ENCODE results near the gene ARHGEF10L.
A peak's percentile ranks its signal among the peaks of the same experiment; 100 is the strongest.

The ARHGEF10L gene

DNA sequence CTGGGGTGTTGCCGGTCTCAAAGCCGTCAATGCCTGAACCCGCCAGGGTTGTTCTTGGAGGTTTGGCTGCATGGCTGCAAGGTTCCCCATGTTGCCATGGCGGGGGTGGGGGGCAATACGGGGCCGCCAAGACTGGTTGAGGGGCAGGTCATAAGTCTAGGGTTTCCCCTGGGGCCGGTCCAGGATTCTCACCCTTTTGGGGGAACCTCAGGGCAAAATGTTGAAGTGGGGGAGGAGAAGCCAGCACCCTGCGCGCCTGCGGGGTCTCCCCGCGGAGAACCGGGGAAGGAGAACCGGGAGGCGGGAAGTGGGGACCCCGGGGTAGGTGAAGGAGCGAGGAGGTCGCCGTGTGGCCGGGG is 401 bp upstream of the ARHGEF10L start:
- H3K27ac ChIP-seq (ENCODE audit: low read length), result no peak overlapping the region
- H3K4me3 ChIP-seq (ENCODE audit: low read depth in 1 of 2, low read length in 2 of 2), result peak overlapping the region in 1 of 2 donors; percentile 47
- peaks cover 0 to 25% of the 10 kb centered on the region in 2 donors for H3K4me1 ChIP-seq (ENCODE audit: control insufficient read depth in 1 of 2, insufficient read depth in 2 of 2, low read length in 2 of 2)
- H3K27me3 ChIP-seq (ENCODE audit: low read depth, low read length), result no peaks in the 10 kb centered on the region
- no peaks in the 10 kb centered on the region for H3K9me3 ChIP-seq (ENCODE audit: control insufficient read depth in 1 of 2, low read length in 2 of 2)
- H3K36me3 ChIP-seq (ENCODE audit: control insufficient read depth in 1 of 2, insufficient read depth in 2 of 2, low read length in 2 of 2), result no peaks in the 10 kb centered on the region

DNA sequence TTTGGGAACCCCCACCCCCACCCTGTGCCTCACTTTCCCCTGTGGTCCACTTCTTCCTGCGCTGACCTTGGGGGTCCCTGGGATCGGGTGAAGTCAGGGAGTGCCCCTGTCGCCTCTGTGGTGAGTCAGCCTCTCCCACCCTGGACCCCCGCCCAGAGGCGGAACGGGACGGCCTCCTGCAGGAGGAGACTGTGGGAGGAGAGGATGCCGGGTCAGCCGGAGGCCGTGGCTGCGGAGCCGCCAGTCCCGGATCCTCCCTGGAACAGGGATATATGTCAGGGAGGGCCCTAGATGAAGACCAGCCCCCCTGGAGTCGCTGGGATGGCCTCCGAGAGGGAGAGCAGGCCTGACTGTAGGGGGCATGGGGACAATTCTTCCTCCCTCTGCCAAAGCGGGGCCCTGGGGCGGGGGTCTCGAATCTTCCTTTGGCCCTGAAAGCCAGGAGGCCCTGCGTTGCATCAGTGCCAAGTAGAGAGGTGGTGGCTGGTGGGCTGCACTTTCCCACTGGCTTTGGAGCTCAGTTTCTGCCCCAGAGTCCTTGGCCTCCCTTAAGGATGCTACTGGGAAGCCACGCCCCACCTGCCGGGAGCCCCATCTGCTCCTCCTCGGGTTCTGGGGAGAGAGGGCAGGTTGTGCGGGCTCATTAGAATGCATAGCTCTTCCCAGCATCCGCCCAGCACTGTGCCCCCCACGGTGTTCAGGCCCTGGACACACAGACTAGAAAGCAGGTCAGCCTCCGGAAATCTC is 930 bp downstream of the ARHGEF10L start:
- H3K9me3 ChIP-seq (ENCODE audit: control insufficient read depth in 1 of 2, low read length in 2 of 2), result no peaks in the 10 kb centered on the region
- peak overlapping the region; percentile 71 to 81 for H3K4me3 ChIP-seq (ENCODE audit: low read depth in 1 of 2, low read length in 2 of 2)
- peaks cover 5 to 31% of the 10 kb centered on the region in 2 donors for H3K4me1 ChIP-seq (ENCODE audit: control insufficient read depth in 1 of 2, insufficient read depth in 2 of 2, low read length in 2 of 2)
- no peaks in the 10 kb centered on the region for H3K36me3 ChIP-seq (ENCODE audit: control insufficient read depth in 1 of 2, insufficient read depth in 2 of 2, low read length in 2 of 2)
- H3K27ac ChIP-seq (ENCODE audit: low read length), result peak overlapping the region; percentile 84
- no peaks in the 10 kb centered on the region for H3K27me3 ChIP-seq (ENCODE audit: low read depth, low read length)

DNA sequence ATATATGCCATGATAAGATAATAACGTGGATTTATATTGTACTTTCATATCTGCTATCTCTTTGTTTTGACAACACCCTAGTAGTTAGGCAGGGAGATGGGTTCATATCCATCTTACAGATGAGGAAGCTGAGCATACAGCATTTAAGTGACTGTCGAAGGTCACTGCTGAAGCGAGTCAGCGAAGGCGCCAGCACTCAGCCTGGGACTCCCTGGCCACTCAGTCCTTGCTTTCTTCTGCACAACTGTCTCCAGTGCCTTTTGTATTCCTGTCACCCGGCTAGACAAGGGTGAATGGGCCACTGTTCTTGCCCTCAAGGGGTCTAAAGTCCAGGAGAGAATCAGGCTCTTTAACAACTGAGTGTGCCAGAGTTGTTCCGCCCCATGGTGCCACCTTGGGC is 3.1 kb downstream of the ARHGEF10L start:
- no peak overlapping the region for H3K4me3 ChIP-seq (ENCODE audit: low read depth in 1 of 2, low read length in 2 of 2)
- H3K27ac ChIP-seq (ENCODE audit: low read length), result no peak overlapping the region
- H3K4me1 ChIP-seq (ENCODE audit: control insufficient read depth in 1 of 2, insufficient read depth in 2 of 2, low read length in 2 of 2), result peaks cover 8 to 48% of the 10 kb centered on the region in 2 donors
- no peaks in the 10 kb centered on the region for H3K27me3 ChIP-seq (ENCODE audit: low read depth, low read length)
- H3K36me3 ChIP-seq (ENCODE audit: control insufficient read depth in 1 of 2, insufficient read depth in 2 of 2, low read length in 2 of 2), result no peaks in the 10 kb centered on the region
- H3K9me3 ChIP-seq (ENCODE audit: control insufficient read depth in 1 of 2, low read length in 2 of 2), result no peaks in the 10 kb centered on the region

DNA sequence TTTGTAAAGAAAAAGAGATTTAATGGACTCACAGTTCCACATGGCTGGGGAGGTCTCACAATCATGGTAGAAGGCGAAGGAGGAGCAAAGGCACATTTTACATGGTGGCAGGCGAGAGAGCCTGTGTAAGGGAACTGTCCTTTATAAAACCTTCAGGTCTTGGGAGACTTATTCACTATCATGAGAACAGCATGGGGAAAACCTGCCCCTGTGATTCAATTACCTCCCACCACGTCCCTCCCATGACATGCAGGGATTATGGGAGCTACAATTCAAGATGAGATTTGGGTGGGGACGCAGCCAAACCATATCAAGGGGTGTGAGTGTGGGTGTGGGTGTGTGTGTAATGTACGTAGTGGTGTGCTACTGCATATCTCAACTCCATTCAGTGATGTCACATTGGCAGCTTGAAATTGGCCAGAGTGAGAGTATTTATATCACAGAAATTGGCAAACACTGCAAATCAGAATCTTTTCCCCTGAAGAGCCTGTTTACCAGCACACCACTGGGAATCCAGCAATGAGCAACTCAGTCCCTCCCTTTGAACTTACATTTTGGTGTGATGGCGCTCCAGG is 5.4 kb downstream of the ARHGEF10L start:
- Histone ChIP-seq H3K36me3 (ENCODE audit: control insufficient read depth in 1 of 2, insufficient read depth in 2 of 2, low read length in 2 of 2) (no peaks in the 10 kb centered on the region), H3K4me1 (ENCODE audit: control insufficient read depth in 1 of 2, insufficient read depth in 2 of 2, low read length in 2 of 2) (peaks cover 8 to 39% of the 10 kb centered on the region in 2 donors), H3K4me3 (ENCODE audit: low read depth in 1 of 2, low read length in 2 of 2) (no peak overlapping the region), H3K27ac (ENCODE audit: low read length) (peak overlapping the region; percentile 52), H3K27me3 (ENCODE audit: low read depth, low read length) (no peaks in the 10 kb centered on the region), H3K9me3 (ENCODE audit: control insufficient read depth in 1 of 2, low read length in 2 of 2) (no peaks in the 10 kb centered on the region)

- Histone ChIP-seq H3K4me3 (ENCODE audit: low read depth in 1 of 2, low read length in 2 of 2) (no peak overlapping the region), H3K27ac (ENCODE audit: low read length) (peak overlapping the region; percentile 52), H3K4me1 (ENCODE audit: control insufficient read depth in 1 of 2, insufficient read depth in 2 of 2, low read length in 2 of 2) (peaks cover 8 to 35% of the 10 kb centered on the region in 2 donors)
These were observed 5.9 kb downstream of the ARHGEF10L start for GRCh38 chr1:17545356-17545755.

GRCh38 chr1:17546946-17547670 is 7.6 kb downstream of the ARHGEF10L start:
- Histone ChIP-seq H3K27me3 (ENCODE audit: low read depth, low read length) (no peaks in the 10 kb centered on the region), H3K27ac (ENCODE audit: low read length) (no peak overlapping the region), H3K9me3 (ENCODE audit: control insufficient read depth in 1 of 2, low read length in 2 of 2) (no peaks in the 10 kb centered on the region), H3K36me3 (ENCODE audit: control insufficient read depth in 1 of 2, insufficient read depth in 2 of 2, low read length in 2 of 2) (no peaks in the 10 kb centered on the region), H3K4me1 (ENCODE audit: control insufficient read depth in 1 of 2, insufficient read depth in 2 of 2, low read length in 2 of 2) (peaks cover 19 to 40% of the 10 kb centered on the region in 2 donors), H3K4me3 (ENCODE audit: low read depth in 1 of 2, low read length in 2 of 2) (no peak overlapping the region)

More at GRCh38 chr1:17545356-17545755, 5.9 kb downstream of the ARHGEF10L start:
- H3K27me3 ChIP-seq (ENCODE audit: low read depth, low read length), result no peaks in the 10 kb centered on the region
- H3K36me3 ChIP-seq (ENCODE audit: control insufficient read depth in 1 of 2, insufficient read depth in 2 of 2, low read length in 2 of 2), result no peaks in the 10 kb centered on the region
- H3K9me3 ChIP-seq (ENCODE audit: control insufficient read depth in 1 of 2, low read length in 2 of 2), result no peaks in the 10 kb centered on the region

DNA sequence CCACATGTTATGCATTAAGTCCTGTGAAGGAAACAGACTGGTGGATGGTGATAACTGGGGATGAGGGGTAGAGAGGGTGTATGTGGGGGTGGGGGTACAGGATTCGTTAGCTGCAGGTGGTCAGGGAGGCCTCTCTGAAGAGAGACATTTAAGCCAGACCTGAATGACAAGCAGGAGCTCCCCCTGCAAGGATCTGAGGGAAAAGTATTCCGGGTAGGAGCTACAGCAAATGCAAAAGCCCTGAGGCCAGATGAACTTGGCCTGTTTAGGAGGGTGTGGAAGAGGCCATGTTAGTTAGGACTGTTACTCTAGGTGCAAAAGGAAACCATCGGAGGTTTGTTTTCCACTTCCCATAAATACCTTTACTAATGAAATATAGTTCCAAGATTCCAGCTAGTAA is 9.9 kb downstream of the ARHGEF10L start:
- Histone ChIP-seq H3K4me1 (ENCODE audit: control insufficient read depth in 1 of 2, insufficient read depth in 2 of 2, low read length in 2 of 2) (peaks cover 19 to 41% of the 10 kb centered on the region in 2 donors), H3K9me3 (ENCODE audit: control insufficient read depth in 1 of 2, low read length in 2 of 2) (no peaks in the 10 kb centered on the region), H3K4me3 (ENCODE audit: low read depth in 1 of 2, low read length in 2 of 2) (no peak overlapping the region), H3K27ac (ENCODE audit: low read length) (no peak overlapping the region), H3K36me3 (ENCODE audit: control insufficient read depth in 1 of 2, insufficient read depth in 2 of 2, low read length in 2 of 2) (no peaks in the 10 kb centered on the region), H3K27me3 (ENCODE audit: low read depth, low read length) (no peaks in the 10 kb centered on the region)

DNA sequence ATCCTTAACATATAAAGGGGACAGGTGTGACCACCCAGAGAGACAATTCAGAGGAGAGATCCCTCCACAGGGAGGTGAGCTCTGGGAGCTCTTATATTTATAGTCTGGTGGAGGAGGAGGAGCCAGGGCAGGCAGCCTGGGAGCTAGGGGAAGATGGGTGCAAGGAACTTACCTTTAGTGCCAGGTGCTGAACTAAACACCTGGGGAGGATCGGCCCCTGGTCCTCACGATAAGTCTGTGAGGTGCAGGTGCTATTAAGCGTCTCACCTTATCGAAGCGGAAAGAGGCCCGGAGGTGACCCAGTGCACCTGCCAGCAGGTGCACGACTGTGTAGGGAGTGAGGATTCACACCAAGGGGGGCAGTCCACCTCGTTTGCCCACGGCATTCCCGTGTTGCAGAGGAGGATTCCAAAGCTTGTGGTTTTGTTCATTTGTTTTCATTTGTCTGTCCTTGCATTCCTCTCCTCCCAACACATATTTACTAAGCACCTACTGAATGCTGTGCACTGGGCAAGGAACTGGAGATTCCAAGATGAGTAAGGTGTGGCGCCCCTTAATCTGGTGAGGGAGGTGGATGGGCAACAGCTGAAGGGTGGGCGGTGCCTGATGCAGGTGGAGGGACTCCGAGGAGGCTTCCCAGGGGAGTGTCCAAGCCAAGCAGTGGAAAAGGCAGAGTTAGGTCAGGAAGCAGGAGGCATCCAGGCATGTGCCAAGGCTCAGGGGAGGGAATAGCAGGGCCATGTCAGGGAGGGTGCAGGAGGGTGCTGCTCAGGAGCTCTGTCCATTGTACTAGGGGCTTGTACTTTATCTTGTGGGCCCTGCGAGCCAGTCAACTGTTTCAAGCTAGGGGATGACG is 11.5 kb downstream of the ARHGEF10L start:
- H3K9me3 ChIP-seq (ENCODE audit: control insufficient read depth in 1 of 2, low read length in 2 of 2), result no peaks in the 10 kb centered on the region
- H3K27ac ChIP-seq (ENCODE audit: low read length), result no peak overlapping the region
- peaks cover 10 to 30% of the 10 kb centered on the region in 2 donors for H3K4me1 ChIP-seq (ENCODE audit: control insufficient read depth in 1 of 2, insufficient read depth in 2 of 2, low read length in 2 of 2)
- no peaks in the 10 kb centered on the region for H3K27me3 ChIP-seq (ENCODE audit: low read depth, low read length)
- H3K4me3 ChIP-seq (ENCODE audit: low read depth in 1 of 2, low read length in 2 of 2), result no peak overlapping the region
- no peaks in the 10 kb centered on the region for H3K36me3 ChIP-seq (ENCODE audit: control insufficient read depth in 1 of 2, insufficient read depth in 2 of 2, low read length in 2 of 2)

- no peak overlapping the region for H3K27ac ChIP-seq (ENCODE audit: low read length)
- H3K4me1 ChIP-seq (ENCODE audit: control insufficient read depth in 1 of 2, insufficient read depth in 2 of 2, low read length in 2 of 2), result peaks cover 10 to 23% of the 10 kb centered on the region in 2 donors
- H3K36me3 ChIP-seq (ENCODE audit: control insufficient read depth in 1 of 2, insufficient read depth in 2 of 2, low read length in 2 of 2), result no peaks in the 10 kb centered on the region
- no peak overlapping the region for H3K4me3 ChIP-seq (ENCODE audit: low read depth in 1 of 2, low read length in 2 of 2)
- no peaks in the 10 kb centered on the region for H3K27me3 ChIP-seq (ENCODE audit: low read depth, low read length)
- H3K9me3 ChIP-seq (ENCODE audit: control insufficient read depth in 1 of 2, low read length in 2 of 2), result no peaks in the 10 kb centered on the region
These were observed 12.3 kb downstream of the ARHGEF10L start for GRCh38 chr1:17551755-17552234.

DNA sequence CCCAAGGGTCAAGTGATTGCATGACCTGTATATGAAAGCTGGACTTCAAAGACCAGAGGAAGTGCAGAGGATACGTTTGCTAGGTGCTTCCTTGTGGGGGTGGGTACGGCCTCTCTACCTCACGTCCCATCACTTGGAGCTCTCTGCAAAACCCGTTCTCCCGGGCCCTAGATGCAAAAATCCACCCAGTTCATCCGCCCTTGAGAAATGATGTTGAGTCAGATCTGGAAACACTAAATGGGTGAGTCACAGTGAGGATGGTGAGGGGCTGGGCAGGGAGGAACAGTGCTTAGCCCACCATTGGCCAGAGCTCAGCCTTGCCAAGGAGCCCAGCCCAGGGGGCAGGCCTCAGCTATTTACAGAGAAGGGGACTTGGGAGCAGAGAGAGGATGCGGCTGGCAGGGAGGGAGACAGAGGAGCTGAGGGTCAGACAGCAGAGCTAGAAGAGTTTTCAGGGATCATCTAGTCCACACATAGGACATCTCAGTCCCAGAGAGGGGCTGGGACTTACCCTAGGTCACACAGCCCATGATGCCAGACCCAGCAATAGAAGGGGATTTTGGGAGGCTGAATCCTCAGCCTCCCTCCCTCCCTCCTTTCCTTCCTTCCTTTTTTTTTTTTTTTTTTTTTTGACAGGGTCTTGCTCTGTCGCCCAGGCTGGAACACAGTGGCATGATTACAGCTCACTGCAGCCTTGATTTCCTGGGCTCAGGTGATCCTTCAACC is 14.6 kb downstream of the ARHGEF10L start:
- no peaks in the 10 kb centered on the region for H3K9me3 ChIP-seq (ENCODE audit: control insufficient read depth in 1 of 2, low read length in 2 of 2)
- no peaks in the 10 kb centered on the region for H3K27me3 ChIP-seq (ENCODE audit: low read depth, low read length)
- no peak overlapping the region for H3K27ac ChIP-seq (ENCODE audit: low read length)
- no peak overlapping the region for H3K4me3 ChIP-seq (ENCODE audit: low read depth in 1 of 2, low read length in 2 of 2)
- H3K4me1 ChIP-seq (ENCODE audit: control insufficient read depth in 1 of 2, insufficient read depth in 2 of 2, low read length in 2 of 2), result peaks cover 10 to 22% of the 10 kb centered on the region in 2 donors
- no peaks in the 10 kb centered on the region for H3K36me3 ChIP-seq (ENCODE audit: control insufficient read depth in 1 of 2, insufficient read depth in 2 of 2, low read length in 2 of 2)

Data from muscle layer of duodenum (tissue), 2 donors.